Cardiac fibroblast (primary cell): ENCODE data around the gene ZBTB21.
A peak's percentile ranks its signal among the peaks of the same experiment; 100 is the strongest.

Experiments
- DNase-seq, 2 donors: peaks; one replicate each; pipeline versions ENCODE4 v3.0.0 to v3.0.0-alpha.2; 2010; ENCODE audit warnings: low read depth in 2 of 2
- H3K4me3 ChIP-seq, 2 donors: replicated peaks in 1 of 2; 1 replicate in 1 of 2; 2 replicates in 1 of 2; pipeline ENCODE4 v1.5.1; 2011; ENCODE audit warnings: low read depth in 2 of 2, low read length in 2 of 2, mild to moderate bottlenecking in 2 of 2, moderate library complexity in 1 of 2
- CTCF ChIP-seq: IDR thresholded peaks from one replicate; pipeline ENCODE4 v1.5.1; 2011; ENCODE audit warnings: low read depth, mild to moderate bottlenecking, low read length, inconsistent platforms

Gene ZBTB21

DNA sequence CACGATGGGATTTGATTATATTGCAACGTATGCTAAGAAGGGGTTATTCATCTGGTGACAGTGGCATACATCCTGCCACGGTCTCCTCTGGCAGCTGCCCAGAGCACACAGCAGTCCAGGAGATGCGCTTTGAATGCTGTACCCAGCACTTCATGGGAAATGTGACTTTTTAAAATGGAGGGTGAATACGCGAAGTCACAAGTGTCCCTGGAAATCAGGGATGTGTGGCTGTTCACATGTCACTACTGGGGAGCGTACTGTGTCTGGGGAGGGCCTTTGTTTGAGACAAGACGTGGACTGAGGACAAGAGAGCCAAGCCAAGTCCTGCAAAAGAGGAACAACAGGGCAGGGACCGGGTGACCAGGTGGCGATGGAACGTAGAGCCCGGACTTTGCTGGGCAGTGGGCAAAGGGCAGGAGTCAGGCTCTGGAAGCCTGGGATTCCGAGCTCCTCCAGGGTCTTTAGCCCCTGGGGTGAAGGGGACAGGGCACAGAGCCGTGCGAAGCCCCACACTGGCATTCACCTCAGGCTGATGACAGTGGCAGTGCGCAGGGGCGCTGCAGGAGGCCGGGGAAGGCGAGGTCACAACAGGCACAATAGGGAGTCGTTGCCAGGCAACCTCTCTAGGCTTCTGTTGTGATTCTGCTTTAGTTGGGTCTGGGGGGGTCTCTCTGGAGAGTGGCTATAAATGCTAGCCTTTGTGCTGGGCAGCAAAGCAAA, 11.4 kb upstream of the ZBTB21 start:
- DNase-seq, result no peak
- H3K4me3 ChIP-seq, result no peak overlapping the region
- TF ChIP-seq CTCF, result no peak

- DNase-seq, result no peak
- TF ChIP-seq CTCF, result no peak
- no peak overlapping the region for H3K4me3 ChIP-seq
Observed at GRCh38 chr21:42019706-42020105, 9.5 kb upstream of the ZBTB21 start.

- H3K4me3 ChIP-seq, result no peak overlapping the region
- no peak for TF ChIP-seq CTCF
- no peak for DNase-seq
Observed at GRCh38 chr21:42019101-42019605, 9.0 kb upstream of the ZBTB21 start.

- H3K4me3 ChIP-seq, result no peak overlapping the region
- DNase-seq, result no peak
- TF ChIP-seq CTCF, result no peak
Observed at GRCh38 chr21:42017022-42017421, 6.9 kb upstream of the ZBTB21 start.

DNA sequence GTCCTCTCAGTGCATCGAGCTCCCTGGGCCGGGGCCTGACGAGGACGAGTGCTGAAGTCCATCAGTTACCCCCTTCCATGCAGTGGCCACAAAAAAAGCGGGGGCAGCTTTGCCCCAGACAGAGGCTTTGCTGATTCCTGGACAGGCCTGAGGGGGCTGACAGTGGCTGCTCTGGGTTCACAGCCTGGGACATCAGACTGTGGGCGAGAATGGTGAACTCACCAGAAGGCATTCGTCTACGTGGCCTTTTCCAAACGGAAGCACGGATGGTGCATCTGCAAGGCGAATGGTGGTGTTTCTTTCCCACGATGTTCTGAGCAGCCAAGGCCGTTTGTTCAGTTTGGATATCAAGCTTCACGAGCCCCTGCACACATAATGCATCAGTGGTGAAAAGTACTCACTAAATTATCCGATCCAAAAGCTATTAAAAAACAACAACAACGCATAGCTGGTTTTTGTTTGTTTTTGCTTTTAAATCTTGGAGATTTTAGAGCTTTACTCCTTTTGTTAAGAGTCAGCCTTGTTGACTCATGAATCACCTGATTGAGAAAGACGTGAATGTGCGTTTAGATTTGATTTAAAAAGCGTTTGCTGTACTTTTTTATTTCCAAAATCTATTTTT, 6.3 kb upstream of the ZBTB21 start:
- no peak for TF ChIP-seq CTCF
- H3K4me3 ChIP-seq, result no peak overlapping the region
- DNase-seq, result peak in 1 of 2 donors; percentile 14

- TF ChIP-seq CTCF, result no peak
- DNase-seq, result no peak
- H3K4me3 ChIP-seq, result no peak overlapping the region
Observed at GRCh38 chr21:42013931-42014330, 3.8 kb upstream of the ZBTB21 start.
